Gastrocnemius medialis (tissue), 4 donors: ENCODE data around the gene PAPPA. TPM values are rescaled to one million over a fixed set of nuclear protein-coding genes. Genes with fewer than 3 reads are reported as not detected.
A peak's percentile ranks its signal among the peaks of the same experiment; 100 is the strongest.

ENCODE experiments used
- ATAC-seq, 2 donors: fragments of 150-250 bp; one replicate each; pipeline ENCODE4 v1.9.1; 2016
- DNase-seq, 2 donors: peaks; one replicate each; pipeline ENCODE4 v3.0.0-alpha.2; 2019
- H3K27ac ChIP-seq, 4 donors: fragments of 200-600 bp; sonication (generic); 1 replicate in 1 of 4; 2 replicates in 3 of 4; pipeline ENCODE4 v1.5.1; 2016 to 2018; ENCODE audit warnings: mild to moderate bottlenecking in 2 of 4, moderate library complexity in 1 of 4
- H3K27me3 ChIP-seq, 3 donors: fragments of 200-600 bp; sonication (generic) in 2 of 3; 1 replicate in 1 of 3; 2 replicates in 2 of 3; pipeline versions ENCODE4 v1.5.1 to v1.6.0; 2016 to 2019; ENCODE audit warnings: mild to moderate bottlenecking in 1 of 3, moderate library complexity in 1 of 3
- H3K36me3 ChIP-seq, 2 donors: fragments of 200-600 bp; sonication (generic) in 1 of 2; one replicate each; pipeline ENCODE4 v1.5.1; 2017 to 2018
- H3K4me1 ChIP-seq, 2 donors: fragments of 200-600 bp; sonication (generic) in 1 of 2; one replicate each; pipeline ENCODE4 v1.5.1; 2016 to 2017; ENCODE audit warnings: mild to moderate bottlenecking in 2 of 2
- H3K4me3 ChIP-seq, 4 donors: fragments of 200-600 bp; sonication (generic) in 3 of 4; 1 replicate in 1 of 4; 2 replicates in 3 of 4; pipeline ENCODE4 v1.5.1; 2016 to 2019; ENCODE audit warnings: mild to moderate bottlenecking in 2 of 4
- H3K9me3 ChIP-seq, 3 donors: fragments of 200-600 bp; sonication (generic) in 2 of 3; 1 replicate in 1 of 3; 2 replicates in 2 of 3; pipeline ENCODE4 v1.5.1; 2016 to 2019
- POLR2A ChIP-seq, 2 donors: fragments of 450-650 bp; IDR thresholded peaks; one replicate each; pipeline ENCODE4 v1.6.1; 2017; ENCODE audit warnings: antibody characterized with exemption in 2 of 2, mild to moderate bottlenecking in 2 of 2, moderate library complexity in 2 of 2
- in situ Hi-C, 4 donors: fragments of 200-750 bp; cut with MboI; loops; one replicate each; pipeline versions ENCODE4 v1.15.0 to v1.8.0; 2017; ENCODE audit warnings: low sequenced_read_pairs in 4 of 4
- intact Hi-C: fragments of 100-400 bp; cut with DNase I; formaldehyde crosslinking; loops from one replicate; pipeline ENCODE4 v1.15.1; 2023; ENCODE audit warnings: low total_unique reads
- total RNA-seq, 4 donors: library from RNA; depleted of rRNA; stranded (reverse); fragments of >200 nt; gene quantifications; one replicate each; pipeline versions ENCODE4 v1.1.0 to v1.2.3, GENCODE V29; 2016
- TF ChIP-seq, protein P1 (sequence below), 5 experiments: fragments of 450-650 bp in 3 of 5; fragments of 200-600 bp in 2 of 5; sonication (generic) in 2 of 5; IDR thresholded peaks in 4 of 5; conservative IDR thresholded peaks in 1 of 5; 1 replicate in 4 of 5; 2 replicates in 1 of 5; pipeline ENCODE4 v1.5.1; 2016 to 2019; ENCODE audit warnings: antibody characterized with exemption in 5 of 5, mild to moderate bottlenecking in 3 of 5, moderate library complexity in 3 of 5

PAPPA gene
- total RNA-seq, 4 donors from 2014 or later, result 0.56 to 2.1 (median 1.4) TPM

DNA sequence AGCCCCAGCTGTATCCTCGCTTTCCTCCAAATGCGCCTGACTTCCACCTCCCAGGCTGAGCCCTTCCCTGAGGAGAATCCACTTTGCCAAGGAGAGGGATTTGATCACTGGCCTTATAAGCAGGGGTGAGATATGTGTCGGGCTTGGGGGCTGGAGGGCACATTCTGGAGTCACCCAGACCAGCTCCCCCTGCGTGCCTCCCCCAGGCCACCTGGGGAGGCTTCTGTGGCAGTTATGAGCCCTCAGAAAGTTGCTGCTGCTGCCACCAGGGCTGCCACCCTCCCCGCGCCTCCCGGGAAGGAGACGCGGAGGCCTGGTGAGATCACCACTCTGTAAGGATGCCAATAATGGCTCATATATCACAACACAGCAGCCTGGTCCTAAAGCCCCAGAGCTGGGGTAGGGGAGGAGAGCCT, 211.5 kb downstream of the PAPPA start:
- Histone ChIP-seq H3K9me3 (no peaks in the 10 kb centered on the region), H3K4me3 (peak overlapping the region in 2 of 4 donors; percentile 18 to 21)
- ATAC-seq, result peak; percentile 86 to 89

DNA sequence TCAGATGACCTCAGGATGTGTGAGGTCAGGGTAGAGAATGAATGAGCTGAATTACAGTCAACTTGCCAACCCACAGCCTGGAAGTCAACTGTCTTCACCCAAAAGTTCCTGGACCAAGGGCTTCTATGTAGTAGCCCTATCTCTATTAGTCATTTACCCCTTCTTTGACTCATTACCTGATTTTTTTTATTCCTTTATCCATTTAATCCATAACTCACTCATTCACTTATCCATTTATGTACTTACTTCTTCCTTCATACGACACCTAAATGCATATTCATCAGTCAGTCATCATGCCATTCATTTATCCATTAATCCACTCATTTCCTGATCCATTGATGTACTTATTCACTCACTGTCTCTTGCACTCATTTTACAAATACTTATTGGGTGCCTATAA, 212.7 kb downstream of the PAPPA start:
- no peak for DNase-seq
- intact Hi-C loops (loop anchor here (5.0 to 10.0 kb wide), 3 partner anchors 209 to 281 kb away; partner anchors contain the start of gene PAPPA), in situ Hi-C loops (loop anchor here in 2 of 4 donors (25.0 kb wide), 2 partner anchors 196 to 204 kb away; partner anchors contain the start of gene PAPPA (in 1 of the 2))
- ATAC-seq, result no peak
- TF ChIP-seq, protein P1, sequence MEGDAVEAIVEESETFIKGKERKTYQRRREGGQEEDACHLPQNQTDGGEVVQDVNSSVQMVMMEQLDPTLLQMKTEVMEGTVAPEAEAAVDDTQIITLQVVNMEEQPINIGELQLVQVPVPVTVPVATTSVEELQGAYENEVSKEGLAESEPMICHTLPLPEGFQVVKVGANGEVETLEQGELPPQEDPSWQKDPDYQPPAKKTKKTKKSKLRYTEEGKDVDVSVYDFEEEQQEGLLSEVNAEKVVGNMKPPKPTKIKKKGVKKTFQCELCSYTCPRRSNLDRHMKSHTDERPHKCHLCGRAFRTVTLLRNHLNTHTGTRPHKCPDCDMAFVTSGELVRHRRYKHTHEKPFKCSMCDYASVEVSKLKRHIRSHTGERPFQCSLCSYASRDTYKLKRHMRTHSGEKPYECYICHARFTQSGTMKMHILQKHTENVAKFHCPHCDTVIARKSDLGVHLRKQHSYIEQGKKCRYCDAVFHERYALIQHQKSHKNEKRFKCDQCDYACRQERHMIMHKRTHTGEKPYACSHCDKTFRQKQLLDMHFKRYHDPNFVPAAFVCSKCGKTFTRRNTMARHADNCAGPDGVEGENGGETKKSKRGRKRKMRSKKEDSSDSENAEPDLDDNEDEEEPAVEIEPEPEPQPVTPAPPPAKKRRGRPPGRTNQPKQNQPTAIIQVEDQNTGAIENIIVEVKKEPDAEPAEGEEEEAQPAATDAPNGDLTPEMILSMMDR (IDR thresholded peaks at IDR 0.05 in 4 of 5, conservative IDR thresholded peaks at IDR 0.05 in 1 of 5), result no peak
- TF ChIP-seq POLR2A (IDR thresholded peaks at IDR 0.05), result no peak
- H3K36me3 ChIP-seq, result no peaks in the 10 kb centered on the region
- no peaks in the 10 kb centered on the region for H3K27me3 ChIP-seq
- H3K27ac ChIP-seq, result no peak overlapping the region
- no peak overlapping the region for H3K4me3 ChIP-seq
- peaks cover 36 to 41% of the 10 kb centered on the region in 2 donors for H3K4me1 ChIP-seq
- no peaks in the 10 kb centered on the region for H3K9me3 ChIP-seq

More for the DNA sequence above, 211.5 kb downstream of the PAPPA start:
- Histone ChIP-seq H3K4me1 (peaks cover 39 to 40% of the 10 kb centered on the region in 2 donors), H3K27me3 (no peaks in the 10 kb centered on the region), H3K27ac (peak overlapping the region; percentile 24 to 69 (median 54)), H3K36me3 (no peaks in the 10 kb centered on the region)
- intact Hi-C loops (loop anchor here (5.0 to 10.0 kb wide), 3 partner anchors 210 to 282 kb away; partner anchors contain the start of gene PAPPA), in situ Hi-C loops (loop anchor here in 2 of 4 donors (25.0 kb wide), 2 partner anchors 197 to 203 kb away; partner anchors contain the start of gene PAPPA (in 1 of the 2))
- TF ChIP-seq, protein P1 (IDR thresholded peaks at IDR 0.05 in 4 of 5, conservative IDR thresholded peaks at IDR 0.05 in 1 of 5), result peak in 2 of 5 experiments; percentile 27 to 45
- no peak for TF ChIP-seq POLR2A (IDR thresholded peaks at IDR 0.05)
- DNase-seq, result peak; percentile 61 to 74

DNA sequence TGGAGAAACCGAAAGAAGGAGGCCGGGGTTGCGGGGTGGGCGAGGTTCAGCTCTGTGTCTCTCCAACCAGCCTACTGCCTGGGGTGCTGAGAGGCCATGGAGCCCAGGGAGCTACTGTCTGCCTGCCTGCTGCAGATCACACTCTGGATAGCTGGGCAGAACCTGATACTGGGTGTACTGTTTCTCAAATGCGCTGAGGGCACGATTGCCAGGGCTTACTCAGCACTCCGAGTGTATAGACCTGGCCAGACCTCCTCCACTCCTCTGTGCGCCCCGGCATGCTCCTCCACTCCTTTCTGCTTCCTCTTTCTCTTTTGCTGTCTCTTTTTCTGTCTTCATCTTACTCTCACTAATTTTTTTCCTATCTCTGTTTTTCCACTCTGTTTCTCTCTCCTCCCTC, 215.1 kb downstream of the PAPPA start:
- intact Hi-C loops (loop anchor here (5.0 to 10.0 kb wide), 3 partner anchors 206 to 279 kb away; partner anchors contain the start of gene PAPPA), in situ Hi-C loops (loop anchor here in 2 of 4 donors (25.0 kb wide), 2 partner anchors 194 to 206 kb away; partner anchors contain the start of gene PAPPA (in 1 of the 2))
- ATAC-seq (peak; percentile 94 to 95), DNase-seq (peak; percentile 83 to 86)
- H3K4me1 ChIP-seq, result peaks cover 36 to 41% of the 10 kb centered on the region in 2 donors
- no peaks in the 10 kb centered on the region for H3K36me3 ChIP-seq
- no peaks in the 10 kb centered on the region for H3K27me3 ChIP-seq
- H3K4me3 ChIP-seq, result no peak overlapping the region
- no peak for TF ChIP-seq POLR2A (IDR thresholded peaks at IDR 0.05)
- TF ChIP-seq, protein P1 (IDR thresholded peaks at IDR 0.05 in 4 of 5, conservative IDR thresholded peaks at IDR 0.05 in 1 of 5), result no peak
- no peaks in the 10 kb centered on the region for H3K9me3 ChIP-seq
- peak overlapping the region; percentile 61 to 80 (median 71) for H3K27ac ChIP-seq

DNA sequence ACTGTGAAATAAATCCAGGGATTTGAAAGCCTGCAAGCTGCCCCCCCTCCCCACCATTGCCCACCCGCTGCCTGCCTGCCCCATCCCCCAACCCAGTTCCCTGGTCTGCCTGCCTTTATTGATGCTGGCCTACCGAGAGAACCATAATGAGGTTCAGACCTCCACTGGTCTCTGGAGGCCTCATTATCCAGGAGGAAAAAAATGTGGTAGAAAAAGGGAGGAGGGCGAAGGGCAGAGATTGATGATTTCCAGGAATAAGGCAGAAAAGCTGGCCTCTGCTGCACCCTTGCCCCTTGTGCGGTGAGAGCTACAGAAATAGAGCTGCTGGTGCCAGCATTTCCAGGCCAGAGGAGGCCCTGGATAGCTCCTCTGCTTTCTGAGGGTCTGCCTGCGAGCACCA, 216.1 kb downstream of the PAPPA start:
- Histone ChIP-seq H3K4me3 (no peak overlapping the region), H3K27ac (no peak overlapping the region), H3K27me3 (no peaks in the 10 kb centered on the region), H3K4me1 (peaks cover 36 to 38% of the 10 kb centered on the region in 2 donors), H3K9me3 (no peaks in the 10 kb centered on the region), H3K36me3 (no peaks in the 10 kb centered on the region)
- intact Hi-C loops (loop anchor here (5.0 to 10.0 kb wide), 3 partner anchors 205 to 278 kb away; partner anchors contain the start of gene PAPPA), in situ Hi-C loops (loop anchor here in 2 of 4 donors (25.0 kb wide), 2 partner anchors 193 to 207 kb away; partner anchors contain the start of gene PAPPA (in 1 of the 2))
- TF ChIP-seq, protein P1 (IDR thresholded peaks at IDR 0.05 in 4 of 5, conservative IDR thresholded peaks at IDR 0.05 in 1 of 5), result no peak
- TF ChIP-seq POLR2A (IDR thresholded peaks at IDR 0.05), result no peak
- DNase-seq (no peak), ATAC-seq (no peak)
